Loucy (cell line): ENCODE results near the gene ALK.

ENCODE experiments used
- H2AFZ ChIP-seq: fragments of 200-600 bp; sonication (generic); 2 replicates; pipeline ENCODE4 v1.6.0; 2016; ENCODE audit warnings: antibody characterized with exemption, mild to moderate bottlenecking, low read length, moderate library complexity
- H3F3A ChIP-seq: fragments of 200-600 bp; 2 replicates; pipeline ENCODE4 v1.6.0; 2016; ENCODE audit warnings: antibody characterized with exemption, low read depth, mild to moderate bottlenecking
- H3K27me3 ChIP-seq: fragments of 200-600 bp; sonication (generic); 2 replicates; pipeline ENCODE4 v1.6.1; 2014; ENCODE audit warnings: low read length, mild to moderate bottlenecking; ENCODE audit not compliant: insufficient read depth, poor library complexity, severe bottlenecking
- H3K36me3 ChIP-seq: fragments of 200-600 bp; sonication (generic); 2 replicates; pipeline ENCODE4 v1.6.1; 2016; ENCODE audit warnings: low read length; ENCODE audit not compliant: insufficient read depth
- H3K4me1 ChIP-seq: fragments of 200-600 bp; sonication (generic); 2 replicates; pipeline ENCODE4 v1.5.1; 2014; ENCODE audit warnings: low read length, mild to moderate bottlenecking; ENCODE audit not compliant: insufficient read depth, poor library complexity, severe bottlenecking
- H3K4me2 ChIP-seq: fragments of 200-600 bp; sonication (generic); 2 replicates; pipeline ENCODE4 v1.6.0; 2014; ENCODE audit warnings: antibody characterized with exemption, low read length, low read depth, mild to moderate bottlenecking; ENCODE audit not compliant: poor library complexity, severe bottlenecking
- H3K4me3 ChIP-seq: fragments of 200-600 bp; sonication (generic); 2 replicates; pipeline ENCODE4 v1.5.1; 2014; ENCODE audit warnings: low read length, mild to moderate bottlenecking, mixed read lengths; ENCODE audit not compliant: poor library complexity, severe bottlenecking
- H3K79me2 ChIP-seq: fragments of 200-600 bp; sonication (generic); 2 replicates; pipeline ENCODE4 v1.6.1; 2014; ENCODE audit warnings: low read length; ENCODE audit not compliant: insufficient read depth
- H3K9ac ChIP-seq: fragments of 200-600 bp; sonication (generic); 2 replicates; pipeline ENCODE4 v1.6.0; 2014; ENCODE audit warnings: mild to moderate bottlenecking, low read depth, low read length, moderate library complexity; ENCODE audit not compliant: poor library complexity, severe bottlenecking
- H3K9me2 ChIP-seq: fragments of 200-600 bp; sonication (generic); replicated peaks from 2 replicates; pipeline ENCODE4 v1.6.1; 2016; ENCODE audit warnings: low read depth, low read length, mixed read lengths
- H3K9me3 ChIP-seq: fragments of 200-600 bp; sonication (generic); 2 replicates; pipeline ENCODE4 v1.6.1; 2014; ENCODE audit warnings: mild to moderate bottlenecking, antibody characterized with exemption, low read length, low read depth; ENCODE audit not compliant: insufficient read depth
- H4K20me1 ChIP-seq: fragments of 200-600 bp; sonication (generic); 2 replicates; pipeline ENCODE4 v1.6.0; 2014; ENCODE audit warnings: antibody characterized with exemption, low read length, mild to moderate bottlenecking; ENCODE audit not compliant: insufficient read depth, poor library complexity, severe bottlenecking
- CTCF ChIP-seq: fragments of 200-600 bp; sonication (generic); conservative IDR thresholded peaks from 2 replicates; pipeline ENCODE4 v1.5.1; 2014; ENCODE audit warnings: mild to moderate bottlenecking, antibody characterized with exemption, low read length
- EZH2phosphoT487 ChIP-seq: fragments of 200-600 bp; IDR thresholded peaks from 2 replicates; pipeline ENCODE4 v1.6.1; 2018; ENCODE audit warnings: antibody characterized with exemption, mild to moderate bottlenecking, moderate library complexity, borderline replicate concordance

The ALK gene

GRCh38 chr2:29209551-29209950 is 711.8 kb downstream of the ALK start:
- no peaks in the 10 kb centered on the region for H3K36me3 ChIP-seq
- no peaks in the 10 kb centered on the region for H3K79me2 ChIP-seq
- no peaks in the 10 kb centered on the region for H4K20me1 ChIP-seq
- H3K9me3 ChIP-seq = no peaks in the 10 kb centered on the region
- H3K4me3 ChIP-seq = no peak overlapping the region
- no peak for TF ChIP-seq CTCF
- no peak for TF ChIP-seq EZH2phosphoT487
- H3F3A ChIP-seq = no peaks in the 10 kb centered on the region
- H3K9me2 ChIP-seq = no peaks in the 10 kb centered on the region
- no peak overlapping the region for H3K4me2 ChIP-seq
- no peaks in the 10 kb centered on the region for H3K4me1 ChIP-seq
- H2AFZ ChIP-seq = no peak overlapping the region
- H3K27me3 ChIP-seq = no peaks in the 10 kb centered on the region
- no peak overlapping the region for H3K9ac ChIP-seq

- Histone ChIP-seq H3K9ac (no peak overlapping the region), H4K20me1 (no peaks in the 10 kb centered on the region), H3K36me3 (no peaks in the 10 kb centered on the region), H3K27me3 (no peaks in the 10 kb centered on the region), H3K4me1 (no peaks in the 10 kb centered on the region), H3K9me2 (no peaks in the 10 kb centered on the region), H3K79me2 (no peaks in the 10 kb centered on the region), H2AFZ (no peak overlapping the region), H3K4me2 (no peak overlapping the region), H3K4me3 (no peak overlapping the region), H3K9me3 (no peaks in the 10 kb centered on the region), H3F3A (no peaks in the 10 kb centered on the region)
- TF ChIP-seq EZH2phosphoT487 (no peak), CTCF (0 out of 2 replicates have a peak, but pooled peaks have one; percentile 2)
These were observed 713.8 kb downstream of the ALK start for GRCh38 chr2:29207352-29208148.

- Histone ChIP-seq H3K36me3 (no peaks in the 10 kb centered on the region), H3K4me3 (no peak overlapping the region), H3K27me3 (no peaks in the 10 kb centered on the region), H3K9ac (no peak overlapping the region), H4K20me1 (no peaks in the 10 kb centered on the region), H3F3A (no peaks in the 10 kb centered on the region), H3K9me2 (no peaks in the 10 kb centered on the region), H3K9me3 (no peaks in the 10 kb centered on the region), H2AFZ (no peak overlapping the region), H3K4me1 (no peaks in the 10 kb centered on the region), H3K79me2 (no peaks in the 10 kb centered on the region), H3K4me2 (no peak overlapping the region)
- no peak for TF ChIP-seq EZH2phosphoT487
- peak; percentile 18 for TF ChIP-seq CTCF
These were observed 714.4 kb downstream of the ALK start for GRCh38 chr2:29206941-29207340.
